ENCODE data around the gene FBXW9. TPM values are rescaled to one million over a fixed set of nuclear protein-coding genes. Genes with fewer than 3 reads are reported as not detected.

Gene FBXW9
- total RNA-seq, 1 experiment from 2014 or later: 14.0 TPM

DNA sequence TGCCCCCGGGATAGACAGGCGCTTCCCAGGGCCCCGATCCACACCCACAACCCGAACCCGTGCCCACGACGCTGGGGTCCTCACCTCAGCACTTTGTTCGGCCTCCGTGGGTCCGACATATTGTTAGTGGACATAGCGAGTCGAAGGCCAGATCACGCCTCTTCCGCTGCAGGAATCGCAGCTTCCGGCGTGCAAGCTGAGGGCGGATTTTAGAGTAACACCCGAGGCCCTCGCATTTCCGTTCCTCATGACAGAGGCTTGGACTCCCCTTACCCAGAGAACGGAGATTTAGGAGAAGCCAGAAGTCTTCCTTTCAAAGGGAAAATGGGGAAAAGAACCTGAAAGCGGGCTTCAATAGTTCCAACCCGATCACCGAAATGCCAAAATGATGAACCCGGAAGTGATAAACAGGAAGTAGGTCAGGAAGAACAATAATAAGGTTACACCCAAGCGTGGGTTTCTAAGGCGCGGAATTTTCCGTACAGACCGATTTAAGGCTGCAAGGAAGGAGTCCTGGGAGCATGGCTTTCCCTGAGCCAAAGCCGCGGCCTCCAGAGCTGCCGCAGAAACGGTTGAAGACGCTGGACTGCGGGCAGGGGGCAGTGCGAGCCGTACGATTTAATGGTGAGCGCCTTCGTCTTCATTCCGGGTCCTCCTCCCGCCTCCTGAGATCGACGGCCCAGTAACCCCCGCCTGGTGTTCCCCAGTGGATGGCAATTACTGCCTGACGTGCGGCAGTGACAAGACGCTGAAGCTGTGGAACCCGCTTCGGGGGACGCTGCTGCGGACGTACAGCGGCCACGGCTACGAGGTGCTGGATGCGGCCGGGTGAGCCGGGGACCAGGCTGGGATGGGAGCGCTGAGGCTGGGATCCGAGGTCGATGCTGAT is 26.9 kb downstream of the FBXW9 start (continued):
- TF ChIP-seq SRF (IDR thresholded peaks at IDR 0.05; ENCODE audit: low read depth) (no peak; the same call in 1 of the 2 replicates), CEBPB (IDR thresholded peaks at IDR 0.05; ENCODE audit: low read depth) (no peak), POLR2A (IDR thresholded peaks at IDR 0.05; ENCODE audit: borderline replicate concordance, extremely low read depth, insufficient read depth, insufficient read length) (peak; percentile 51), FOSL1 (IDR thresholded peaks at IDR 0.05; ENCODE audit: low read depth) (no peak), TCF7L2 (IDR thresholded peaks at IDR 0.05; ENCODE audit: borderline replicate concordance, extremely low read depth, insufficient read depth, insufficient read length) (no peak), EZH2 (IDR thresholded peaks at IDR 0.05) (no peak)

DNA sequence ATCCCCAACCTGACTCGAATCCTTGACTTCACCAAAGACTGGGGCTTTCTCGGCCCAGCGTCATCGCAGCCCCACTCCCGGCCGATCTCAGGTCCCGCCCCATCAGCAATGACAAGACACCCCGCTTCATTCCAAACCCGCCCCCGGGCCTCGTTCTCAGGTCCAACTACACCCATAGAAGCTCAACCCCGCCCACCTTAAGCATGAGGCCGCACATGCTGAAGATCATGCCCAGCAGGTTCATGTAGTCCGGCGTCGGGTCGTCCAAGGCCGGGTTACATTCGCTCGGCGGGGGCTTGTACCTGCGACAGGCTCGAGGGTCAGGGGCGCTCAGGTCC is 27.5 kb downstream of the FBXW9 start:
- BruUV-seq (replicated peaks): TSS peak; percentile 72
- no peaks in the 10 kb centered on the region for H3K9me2 ChIP-seq (ENCODE audit: insufficient read depth)
- ChIA-PET POLR2A (interaction anchor here (1.0 kb wide), 1 partner anchor 13 kb away, joined by 4 read pairs; the partner anchor contains the start of gene DHPS), RAD21 (ENCODE audit: low non-redundant PET in 1 of 2, low total read pairs in 2 of 2, uncharacterized antibody in 2 of 2, unreplicated experiment in 2 of 2) (interaction anchor here in 1 of 2 experiments (0.6 kb wide), 1 partner anchor 105 kb away, joined by 3 read pairs; no protein-coding TSS in a partner anchor), CTCF (interaction anchor here (0.5 kb wide), 1 partner anchor 640 kb away, joined by 5 read pairs; no protein-coding TSS in a partner anchor)
- no peak for DNase-seq (ENCODE audit: low read depth, low spot score)
- no peaks in the 10 kb centered on the region for H3K9me3 ChIP-seq (ENCODE audit: control insufficient read depth in 1 of 2, insufficient read depth in 1 of 2, low read depth in 1 of 2, low read length in 2 of 2)
- H3K79me2 ChIP-seq (ENCODE audit: insufficient read depth, low read length): peaks cover 28% of the 10 kb centered on the region; the same call in 1 of the 2 replicates
- peaks cover 19 to 37% of the 10 kb centered on the region in 2 experiments for H3K4me1 ChIP-seq (ENCODE audit: control insufficient read depth in 1 of 2, insufficient read depth in 2 of 2, low read length in 2 of 2)
- no peak for TF ChIP-seq EZH2phosphoT487 (IDR thresholded peaks at IDR 0.05; ENCODE audit: borderline replicate concordance)
- no peak for TF ChIP-seq ZFX (IDR thresholded peaks at IDR 0.05)
- TF ChIP-seq SIN3A (IDR thresholded peaks at IDR 0.05; ENCODE audit: low read depth): no peak
- no peak for TF ChIP-seq SP1 (IDR thresholded peaks at IDR 0.05; ENCODE audit: low read depth)
- TF ChIP-seq CBX3 (IDR thresholded peaks at IDR 0.05; ENCODE audit: low read depth): no peak
- TF ChIP-seq POLR2A (IDR thresholded peaks at IDR 0.05; ENCODE audit: borderline replicate concordance, extremely low read depth, insufficient read depth, insufficient read length): peak; percentile 28
- peaks cover 2 to 13% of the 10 kb centered on the region in 2 experiments; a peak in 2 of 4 replicates for H3K36me3 ChIP-seq (ENCODE audit: control insufficient read depth in 1 of 2, insufficient read depth in 2 of 2, low read length in 2 of 2)
- no peaks in the 10 kb centered on the region for H4K20me1 ChIP-seq (ENCODE audit: insufficient read depth)
- H3K4me2 ChIP-seq (ENCODE audit: low read length): peak overlapping the region; percentile 92
- H3K27me3 ChIP-seq (ENCODE audit: insufficient read depth, low read length): no peaks in the 10 kb centered on the region
- H3K4me3 ChIP-seq (replicated peaks in 1 of 2; ENCODE audit: low read depth in 1 of 2, low read length in 2 of 2): peak overlapping the region; percentile 95 to 98
- H3K27ac ChIP-seq (ENCODE audit: low read depth, low read length): peak overlapping the region; percentile 88
- intact Hi-C loops (cut with micrococcal nuclease): loop anchor here (1.0 to 10.0 kb wide), 3 partner anchors 12 to 744 kb away; partner anchors contain the start of genes DHPS, ZNF490, ZNF700 and ZNF791
- H2AFZ ChIP-seq (ENCODE audit: low read depth, low read length, poor library complexity, severe bottlenecking): peak overlapping the region; percentile 79
- peak overlapping the region; percentile 90 for H3K9ac ChIP-seq (ENCODE audit: low read length)
- peak; percentile 26 for ATAC-seq
